Limb (tissue), 2 donors: ENCODE results near the gene NAGPA.

Source experiments
- DNase-seq, 2 donors: peaks; one replicate each; pipeline ENCODE4 v3.0.0-alpha.2; 2016; ENCODE audit errors: extremely low spot score in 2 of 2

Gene NAGPA

DNA sequence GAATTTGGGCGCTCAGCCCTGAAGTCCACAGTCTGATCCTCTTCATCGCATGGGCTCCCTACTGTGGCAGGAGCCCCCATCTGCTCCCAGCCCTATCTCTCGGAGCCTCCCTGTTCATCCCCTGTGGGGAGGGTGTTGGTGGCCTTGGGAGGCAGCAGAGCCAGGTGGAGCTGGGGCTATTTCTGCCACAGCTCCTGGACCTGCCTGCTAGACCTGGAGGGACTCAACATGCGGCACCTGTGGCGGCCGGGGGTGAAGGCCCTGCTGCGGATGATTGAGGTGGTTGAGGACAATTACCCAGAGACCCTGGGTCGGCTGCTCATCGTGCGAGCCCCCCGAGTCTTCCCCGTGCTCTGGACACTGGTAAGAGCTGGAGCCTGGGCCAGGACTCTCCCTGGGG is 30.5 kb downstream of the NAGPA start:
- no peak for DNase-seq

DNA sequence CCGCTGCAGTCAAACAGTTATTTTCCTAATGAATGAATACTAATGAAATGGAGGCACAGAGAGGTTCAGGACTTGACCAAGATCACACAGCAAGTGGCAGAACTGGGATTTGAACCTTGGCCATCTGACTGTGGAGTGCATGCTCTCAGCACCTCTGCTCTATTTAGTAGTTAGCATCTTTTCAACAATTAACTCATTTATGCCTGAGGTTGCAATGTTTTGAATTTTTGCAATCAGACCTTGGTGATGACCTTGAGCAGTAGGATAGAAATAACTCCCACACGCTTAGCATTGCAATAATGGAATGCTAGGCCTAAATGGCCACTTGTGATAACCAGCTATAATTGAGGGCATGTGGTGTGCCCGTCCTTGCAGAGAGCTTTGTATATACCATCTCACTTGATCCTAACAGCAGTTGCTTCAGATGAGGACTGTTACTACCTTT is 31.0 kb downstream of the NAGPA start:
- no peak for DNase-seq

DNA sequence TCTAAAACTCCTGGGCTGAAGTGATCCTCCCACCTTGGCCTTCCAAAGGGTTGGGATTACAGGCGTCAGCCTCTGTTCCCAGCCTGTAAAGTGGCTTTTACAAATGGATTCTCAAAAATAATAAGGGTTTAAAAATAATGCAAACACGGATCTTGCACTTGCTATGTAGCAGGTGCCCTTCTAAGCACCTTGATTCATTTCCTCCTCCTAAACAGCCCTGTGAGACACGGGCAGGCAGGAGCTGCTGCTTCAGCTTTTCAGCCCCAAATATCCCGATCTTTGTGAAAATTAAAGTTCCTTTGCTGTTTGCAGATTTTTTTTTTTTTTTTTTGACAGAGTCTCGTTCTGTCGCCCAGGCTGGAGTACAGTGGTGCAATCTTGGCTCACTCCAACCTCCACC is 31.7 kb downstream of the NAGPA start:
- no peak for DNase-seq

DNA sequence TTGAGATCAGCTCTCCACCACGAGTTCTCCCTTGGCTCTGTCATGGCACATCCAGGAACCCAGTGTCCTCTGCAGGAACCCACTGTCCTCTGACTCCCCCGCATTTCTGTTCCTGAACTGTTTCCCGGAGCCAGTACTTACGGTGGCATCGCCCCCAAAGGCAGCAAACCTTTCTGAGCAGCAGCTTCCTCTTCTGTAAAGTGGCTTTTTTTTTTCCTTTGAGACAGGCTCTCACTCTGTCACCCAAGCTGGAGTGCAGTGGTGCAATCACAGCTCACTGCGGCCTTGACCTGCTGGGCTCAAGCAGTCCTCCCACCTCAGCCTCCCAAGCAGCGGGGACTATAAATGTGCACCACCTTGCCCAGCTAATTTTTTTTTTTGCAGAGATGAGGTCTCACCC is 32.2 kb downstream of the NAGPA start:
- DNase-seq = no peak

DNA sequence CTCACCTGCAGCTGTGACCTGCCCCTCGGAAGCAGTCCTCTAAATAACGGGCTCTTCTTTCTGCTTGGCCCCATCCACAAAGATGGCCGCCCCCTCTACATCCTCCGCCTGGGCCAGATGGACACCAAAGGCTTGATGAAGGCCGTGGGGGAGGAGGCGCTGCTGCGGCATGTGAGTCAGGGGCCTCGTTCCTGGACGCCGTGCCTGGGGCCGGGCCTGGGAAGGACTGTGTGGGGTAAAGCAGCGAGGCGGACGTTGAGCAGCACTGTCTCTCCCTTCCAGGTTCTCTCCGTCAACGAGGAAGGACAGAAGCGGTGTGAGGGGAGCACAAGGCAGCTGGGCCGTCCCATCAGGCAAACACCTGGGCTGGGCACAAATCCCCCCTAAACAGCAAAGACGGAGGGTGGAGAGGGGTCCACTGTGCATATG is 33.1 kb downstream of the NAGPA start:
- no peak for DNase-seq

DNA sequence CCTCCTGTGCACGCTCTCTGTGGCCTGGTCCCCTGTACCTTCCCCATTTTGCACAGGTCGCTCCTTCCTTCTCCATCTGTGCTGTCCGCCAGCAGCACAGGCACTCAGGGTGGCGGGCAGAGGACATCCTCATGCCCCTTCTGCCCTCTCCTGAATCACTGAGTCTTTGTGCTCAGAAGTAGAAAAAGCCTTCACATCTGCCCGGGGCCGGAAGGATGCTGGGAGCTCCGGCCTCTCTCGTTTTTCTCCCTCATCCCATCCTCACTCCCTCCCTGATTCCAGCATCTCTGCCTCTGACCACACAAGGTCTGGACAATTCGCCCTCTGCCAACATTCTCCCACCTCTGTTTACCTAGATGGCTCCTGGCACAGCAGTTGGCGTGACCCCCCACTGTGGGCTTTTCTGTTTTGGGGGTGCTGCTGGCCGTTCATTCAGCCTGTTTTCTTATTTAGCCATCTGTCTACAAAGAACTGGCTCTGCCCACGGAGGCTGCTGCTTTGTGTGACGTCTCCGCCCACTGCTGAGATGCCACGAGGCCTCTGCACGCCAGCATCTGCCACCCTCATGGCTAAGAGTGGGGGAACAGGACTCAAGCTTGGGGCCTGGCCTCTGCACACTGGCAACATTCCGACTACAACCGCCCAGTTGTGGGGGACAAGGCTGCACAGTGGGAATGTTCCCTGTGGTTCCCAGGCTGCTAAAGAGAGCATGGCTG is 38.9 kb downstream of the NAGPA start:
- DNase-seq = no peak

DNA sequence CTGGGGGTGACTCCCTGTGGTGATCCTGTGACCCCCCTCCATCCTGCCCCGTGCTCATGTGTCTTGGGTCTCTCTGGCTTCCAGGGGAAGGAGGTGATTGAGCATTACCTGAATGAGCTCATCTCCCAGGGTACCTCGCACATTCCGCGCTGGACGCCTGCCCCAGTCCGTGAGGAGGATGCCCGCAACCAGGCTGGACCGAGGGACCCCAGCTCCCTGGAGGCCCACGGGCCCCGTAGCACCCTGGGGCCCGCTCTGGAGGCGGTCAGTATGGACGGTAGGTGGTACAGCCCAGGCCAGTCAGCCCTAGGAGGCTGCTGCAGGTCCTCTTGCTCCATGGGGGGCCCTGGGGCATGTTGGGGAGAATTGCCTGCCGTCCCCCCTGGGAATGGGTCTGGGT is 42.0 kb downstream of the NAGPA start:
- DNase-seq = no peak

DNA sequence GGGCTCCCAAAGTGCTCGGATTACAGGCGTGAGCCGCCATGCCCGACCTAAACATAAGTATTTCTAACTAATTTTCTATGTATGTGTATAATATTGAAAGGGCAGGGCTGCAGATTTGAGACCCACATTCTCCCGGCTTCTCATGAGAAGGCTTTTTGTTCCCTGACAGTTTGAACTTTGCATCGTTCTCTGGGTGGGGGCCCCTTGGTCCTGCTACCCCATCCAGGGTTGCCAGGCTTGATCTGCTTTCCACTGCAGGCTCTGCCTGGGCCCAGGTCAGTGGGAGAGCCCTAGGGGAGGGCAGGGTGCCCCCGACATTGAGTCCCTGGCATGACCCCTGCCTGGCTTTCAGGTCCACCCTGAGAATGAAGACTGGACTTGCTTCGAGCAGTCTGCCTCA is 43.3 kb downstream of the NAGPA start:
- DNase-seq = no peak

DNA sequence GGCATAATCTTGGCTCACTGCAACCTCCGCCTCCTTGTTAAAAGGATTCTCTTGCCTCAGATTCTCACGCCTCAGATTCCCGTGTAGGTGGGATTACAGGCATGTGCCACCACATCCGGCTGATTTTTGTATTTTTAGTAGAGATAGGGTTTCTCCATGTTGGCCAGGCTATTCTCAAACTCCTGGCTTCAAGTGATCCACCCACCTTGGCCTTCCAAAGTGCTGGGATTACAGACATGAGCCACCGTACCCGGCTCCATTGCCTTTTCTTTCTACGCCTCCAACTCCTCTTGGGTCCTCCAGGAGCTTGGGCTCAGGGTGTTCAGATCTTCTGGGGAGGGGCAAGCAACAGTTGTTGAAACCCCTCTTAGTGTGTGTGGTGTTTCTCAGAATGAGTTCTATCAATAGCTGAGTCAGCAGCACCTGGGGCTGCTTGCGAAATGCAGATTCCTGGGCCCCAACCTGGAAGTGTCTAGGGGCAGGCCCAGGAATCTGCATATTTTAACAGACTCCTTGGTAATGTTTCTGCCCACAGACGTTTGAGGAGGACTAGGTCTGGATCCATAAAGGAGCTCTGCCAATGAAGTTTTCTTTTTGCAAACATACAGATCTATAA is 44.2 kb downstream of the NAGPA start:
- DNase-seq = no peak

DNA sequence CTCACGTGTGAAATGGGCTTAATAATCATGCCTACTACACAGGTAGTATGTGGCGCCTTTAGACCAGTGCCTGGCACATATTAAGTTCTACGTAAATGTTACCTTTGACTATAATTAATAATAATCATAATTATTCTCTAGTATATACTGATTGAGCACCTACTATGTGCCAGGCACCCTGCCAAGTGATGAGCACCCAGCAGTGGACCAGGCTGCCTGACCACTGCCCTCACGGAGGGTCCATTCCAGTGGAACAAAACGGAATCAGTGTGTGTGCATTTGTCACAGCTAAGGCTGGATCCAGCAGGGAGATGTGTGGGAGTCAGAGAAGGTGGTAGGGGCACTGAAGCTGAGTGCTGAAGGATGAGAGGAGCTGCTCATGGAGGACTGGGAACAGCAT is 45.1 kb downstream of the NAGPA start:
- DNase-seq = no peak

DNA sequence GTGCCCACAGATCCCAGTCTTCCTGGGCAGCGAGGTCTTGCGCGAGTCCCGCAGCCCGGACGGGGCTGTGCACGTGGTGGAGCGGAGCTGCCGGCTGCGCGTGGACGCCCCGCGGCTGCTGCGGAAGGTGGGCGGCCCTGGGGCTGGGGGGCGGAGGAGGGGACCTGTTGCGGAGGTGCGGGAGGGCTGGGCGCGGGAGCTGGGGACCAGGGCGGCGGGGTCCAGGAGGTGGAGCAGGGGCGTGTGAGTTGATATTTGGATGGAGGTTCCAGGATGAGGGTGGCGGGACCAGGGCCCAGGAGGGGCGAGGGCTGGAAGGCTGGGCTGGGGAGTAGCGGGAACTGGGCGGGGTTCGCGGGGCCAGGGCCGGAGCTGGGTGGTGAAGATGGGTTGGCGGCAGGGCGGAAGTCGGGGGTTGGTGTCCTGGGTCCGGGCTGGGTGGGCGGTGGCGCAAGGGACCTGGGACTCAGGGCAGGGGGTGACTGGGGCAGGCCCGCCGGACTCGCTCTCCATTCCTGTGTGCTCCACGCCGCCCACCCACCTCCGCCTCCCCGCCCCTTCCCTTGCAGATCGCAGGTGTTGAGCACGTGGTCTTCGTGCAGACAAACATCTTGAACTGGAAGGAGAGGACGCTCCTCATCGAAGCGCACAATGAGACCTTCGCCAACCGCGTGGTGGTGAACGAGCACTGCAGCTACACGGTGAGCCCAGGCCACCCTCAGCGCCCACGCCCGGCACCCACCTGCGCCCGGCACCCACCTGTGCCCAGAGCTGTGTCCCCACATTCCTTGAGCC is 46.0 kb downstream of the NAGPA start:
- no peak for DNase-seq

DNA sequence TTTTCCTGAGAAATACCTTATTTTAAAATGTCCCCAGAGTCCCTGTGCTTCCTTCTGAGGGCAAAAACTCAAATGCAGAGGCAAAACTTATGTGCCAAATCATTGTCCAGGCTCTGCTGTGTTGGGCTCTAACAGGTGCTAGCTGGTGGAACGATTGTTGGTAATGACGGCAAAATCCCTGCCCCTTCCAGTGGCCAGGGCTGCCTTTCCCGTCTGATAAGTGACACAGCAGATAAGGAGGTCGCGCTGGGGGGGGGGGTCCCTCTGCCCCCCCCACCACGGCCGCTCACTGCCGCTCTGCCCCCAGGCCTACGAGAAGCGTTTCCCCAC is 46.5 kb downstream of the NAGPA start:
- no peak for DNase-seq

DNA sequence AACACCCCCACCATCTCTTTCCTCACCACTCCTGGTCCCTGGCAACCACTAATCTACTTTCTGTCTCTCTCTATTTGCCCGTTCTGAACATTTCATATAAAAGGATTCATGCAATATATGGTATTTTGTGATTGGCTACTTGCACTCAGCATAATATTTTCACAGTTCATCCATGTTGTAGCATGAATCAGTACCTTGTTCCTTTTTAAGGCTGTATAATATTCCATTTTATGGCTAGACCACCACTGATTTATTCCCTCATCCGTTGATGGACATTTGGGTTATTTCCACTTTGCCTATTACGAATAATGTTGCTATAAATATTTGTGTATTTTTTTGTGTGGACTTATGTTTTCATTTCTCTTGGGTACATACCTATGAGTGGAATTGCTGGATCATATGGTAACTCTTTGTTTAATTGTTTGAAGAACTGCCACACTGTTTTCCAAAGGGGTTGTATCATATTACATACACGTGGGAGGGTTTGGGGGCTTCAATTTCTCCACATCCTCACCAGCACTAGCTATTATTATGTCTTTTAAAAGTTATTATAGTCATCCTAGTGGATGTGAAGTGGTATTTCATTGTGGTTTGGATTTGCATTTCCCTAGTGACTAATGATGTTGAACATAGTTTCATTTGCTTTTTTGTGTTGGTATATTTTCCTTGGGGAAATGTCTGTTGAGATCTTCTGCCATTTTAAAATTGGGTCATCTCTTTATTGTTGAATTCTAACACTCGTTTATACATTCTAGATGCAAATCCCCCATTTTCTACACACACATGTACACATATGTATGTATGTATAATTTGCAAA is 49.4 kb downstream of the NAGPA start:
- DNase-seq = no peak

DNA sequence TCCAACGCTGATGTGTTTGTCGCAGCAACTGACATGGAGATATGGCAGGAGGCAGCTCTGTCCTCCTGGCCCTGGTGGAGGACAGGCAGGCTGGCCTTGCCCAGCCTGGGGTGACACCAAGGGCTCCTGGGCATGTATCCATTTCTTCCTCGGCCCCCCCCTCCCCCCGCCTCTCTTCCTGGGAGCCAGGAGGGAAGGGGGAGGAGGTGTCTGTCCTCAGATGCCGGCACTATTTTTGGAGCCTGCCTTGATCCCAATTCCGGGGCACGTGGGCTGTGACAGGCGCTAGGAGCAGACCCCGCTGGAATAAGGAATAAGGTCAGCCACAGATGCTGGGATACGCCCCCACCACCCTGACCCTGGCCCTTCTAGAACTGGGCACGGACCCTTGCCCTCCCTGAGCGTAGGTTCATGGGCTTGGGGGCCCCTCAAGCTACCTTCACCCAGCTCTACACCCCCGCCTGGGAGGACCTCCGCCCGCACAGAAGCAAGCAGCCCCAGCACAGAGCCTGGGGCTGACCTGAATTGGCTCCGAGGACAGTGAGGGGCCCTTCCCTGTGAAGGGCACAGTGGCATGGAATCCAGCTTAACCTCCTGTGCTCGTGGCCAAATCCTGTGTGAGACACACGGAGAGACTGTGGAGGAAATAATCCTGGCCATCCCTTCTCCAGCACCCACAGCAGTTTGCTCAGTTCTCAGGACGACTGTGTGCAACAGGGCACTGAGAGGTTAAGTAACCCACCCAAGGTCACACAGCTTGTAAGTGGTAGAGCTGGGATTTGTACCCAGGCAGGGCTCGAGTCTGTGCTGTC is 51.5 kb downstream of the NAGPA start:
- DNase-seq = no peak

DNA sequence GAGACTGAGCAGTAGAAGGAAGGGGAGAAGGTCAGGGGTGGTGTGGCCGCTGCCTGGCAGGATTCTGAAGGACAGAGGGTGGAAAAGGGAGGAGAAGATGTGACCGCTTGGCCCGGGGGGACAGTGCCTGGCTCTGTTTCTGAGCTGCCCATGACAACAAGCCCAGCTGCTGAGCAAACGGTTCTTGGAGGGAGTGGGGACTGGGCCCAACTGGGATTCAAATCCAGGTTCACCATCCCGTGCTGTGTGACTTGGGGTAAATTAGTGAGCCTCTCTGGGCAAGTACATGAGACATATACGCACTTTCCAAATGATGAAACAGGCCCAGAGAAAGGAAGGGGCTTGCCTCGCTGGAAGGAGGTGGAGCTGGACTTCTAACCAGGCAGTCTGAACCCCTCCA is 52.3 kb downstream of the NAGPA start:
- DNase-seq = no peak

DNA sequence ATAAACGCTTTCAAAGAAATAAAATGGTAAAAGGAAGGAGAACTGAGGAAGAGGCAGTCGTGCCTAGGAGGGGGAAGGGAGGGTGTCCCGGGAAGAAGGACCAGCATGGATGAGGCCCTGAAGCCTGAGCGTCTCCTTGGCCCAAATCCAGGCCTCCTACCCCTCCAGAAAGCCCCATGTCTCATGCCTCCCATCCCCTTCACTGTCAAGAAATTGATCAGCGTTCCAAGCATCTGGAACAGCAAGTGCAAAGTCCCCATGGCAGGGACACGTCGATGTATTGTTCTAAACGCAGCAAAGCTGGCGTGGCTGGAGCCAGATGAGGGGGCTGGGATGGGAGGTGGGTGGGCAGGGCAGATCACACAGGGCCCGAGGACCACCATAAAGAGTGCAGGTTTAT is 53.0 kb downstream of the NAGPA start:
- DNase-seq = no peak

DNA sequence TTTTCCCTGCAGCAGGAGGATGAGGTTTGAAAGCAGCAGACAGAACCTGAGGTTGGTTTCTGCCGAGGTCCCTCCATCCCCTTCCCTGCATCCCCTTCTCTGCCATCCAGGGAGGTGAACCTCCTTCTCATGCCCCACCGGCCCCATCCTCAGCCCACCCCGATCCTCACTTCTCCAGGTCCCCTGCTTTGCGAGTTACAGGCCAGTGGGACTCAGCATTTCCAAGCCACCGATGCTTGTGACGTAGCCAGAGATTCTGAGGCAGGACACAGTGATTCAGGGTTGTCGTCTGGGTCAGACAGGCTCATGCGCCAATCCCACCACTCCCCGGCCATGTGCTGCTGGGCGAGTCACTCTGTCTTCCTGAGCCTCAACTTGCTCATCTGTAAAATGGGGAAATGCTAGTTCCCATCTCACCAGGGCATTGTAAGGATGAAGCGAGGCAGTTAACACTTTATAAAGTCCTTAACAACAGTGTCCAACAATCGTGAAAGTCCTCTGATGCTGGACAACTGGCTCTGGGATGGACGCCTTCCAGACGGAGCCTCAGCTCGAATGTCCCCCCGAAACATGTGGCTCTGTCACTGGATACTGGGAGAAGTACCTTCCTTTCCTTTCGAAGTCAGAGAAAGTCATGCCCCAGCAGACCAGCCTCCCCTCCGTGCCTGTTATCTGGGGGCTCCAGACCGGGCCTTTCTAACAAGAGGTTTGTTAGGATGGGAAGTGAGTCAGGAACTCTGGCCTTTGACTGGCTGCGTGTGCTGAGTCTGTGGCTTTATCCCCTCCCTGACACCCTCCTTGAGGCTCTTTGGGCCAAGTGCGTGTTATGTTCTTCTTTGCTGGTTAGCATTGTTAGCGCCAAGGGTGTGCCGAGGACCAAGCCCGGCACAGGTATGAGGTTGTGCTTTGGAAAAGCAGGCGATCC is 53.7 kb downstream of the NAGPA start:
- DNase-seq = no peak

DNA sequence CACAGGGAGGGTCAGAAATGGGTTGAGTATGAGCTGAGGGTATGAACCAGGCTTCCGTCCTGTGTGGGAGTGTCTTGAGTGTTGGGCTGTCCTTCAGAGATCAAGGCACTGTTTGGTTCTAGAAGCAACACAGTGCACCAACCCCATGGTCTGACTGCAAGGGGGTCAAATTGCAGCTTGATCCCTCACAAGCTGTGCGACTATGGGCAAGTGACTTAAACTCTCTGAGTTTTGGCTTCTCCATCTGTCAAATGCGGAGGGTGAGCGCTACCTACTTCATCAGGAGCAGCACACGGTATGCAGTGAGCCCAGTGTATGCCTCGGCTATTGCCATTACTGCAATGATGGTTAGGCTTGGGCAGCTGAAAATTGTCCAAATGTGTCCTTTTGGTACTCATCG is 54.6 kb downstream of the NAGPA start:
- no peak for DNase-seq

DNA sequence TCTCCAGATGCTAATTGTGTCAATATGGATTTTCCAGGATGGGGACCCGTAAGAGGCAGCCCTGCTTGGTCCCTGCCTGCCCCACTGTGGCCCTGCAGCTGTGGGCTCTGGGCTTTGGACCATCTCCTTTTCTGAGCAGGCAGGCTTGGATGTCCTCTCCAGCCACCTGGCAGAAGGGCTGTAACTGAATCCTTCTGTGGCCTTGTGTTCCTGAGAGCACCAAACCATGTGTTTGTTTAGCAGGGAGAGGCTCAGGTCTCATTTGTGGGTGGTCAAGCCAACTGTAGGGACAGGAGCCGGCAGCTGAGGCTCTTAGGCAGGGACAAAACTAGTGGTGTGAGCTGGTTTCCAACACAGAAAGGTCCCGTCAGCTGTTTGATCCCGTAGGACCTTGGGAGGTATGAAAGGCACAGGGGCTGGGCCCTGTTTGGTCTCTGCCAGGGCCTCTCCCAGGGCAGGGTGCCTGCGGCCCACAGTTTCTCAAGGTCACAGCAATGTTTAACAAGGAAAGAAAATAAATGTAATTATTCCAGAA is 57.1 kb downstream of the NAGPA start:
- DNase-seq = no peak

DNA sequence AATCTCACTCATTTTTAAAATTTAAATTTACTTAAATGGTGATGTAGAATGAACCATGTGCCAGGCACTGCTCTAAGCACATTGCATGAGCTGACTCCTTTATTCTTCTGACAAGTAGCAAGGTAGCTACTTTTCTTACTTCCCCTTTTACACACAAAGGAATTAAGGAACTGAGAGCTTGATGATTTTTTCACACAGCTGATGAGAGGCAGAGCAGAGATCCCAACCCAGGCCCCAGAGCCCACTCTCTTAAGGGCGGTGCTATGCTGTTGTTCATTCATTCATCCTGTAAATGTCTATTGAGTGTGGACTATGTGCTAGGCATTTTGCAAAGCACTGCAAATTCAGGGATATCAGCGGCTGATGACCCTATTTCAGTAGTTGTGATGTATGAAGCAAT is 57.7 kb downstream of the NAGPA start:
- no peak for DNase-seq
